Hematopoietic multipotent progenitor cell treated with erythropoietin and hydrocortisone succinate and interleukin-3 and kit ligand, for 8 days (in vitro differentiated cells): Measurements from ENCODE around the gene LTBP2.

ENCODE experiments used
- DNase-seq: peaks from one replicate; pipeline ENCODE4 v3.0.0-alpha.2; 2015

The LTBP2 gene

GRCh38 chr14:74611650-74612349 lies at the start of gene LTBP2:
TSS of gene LTBP2 (minus strand) at chr14:74612237. CDS start at chr14:74611944, 293 bp downstream.
- DNase-seq, result no peak

- no peak for DNase-seq
Observed at GRCh38 chr14:74660863-74661262, 48.8 kb upstream of the LTBP2 start.

- peak; percentile 78 for DNase-seq
Observed at GRCh38 chr14:74660167-74660566, 48.1 kb upstream of the LTBP2 start.

GRCh38 chr14:74658535-74659131 lies 46.6 kb upstream of the LTBP2 start:
- no peak for DNase-seq

GRCh38 chr14:74656964-74657363 lies 44.9 kb upstream of the LTBP2 start:
- DNase-seq, result no peak

- DNase-seq, result no peak
Observed at GRCh38 chr14:74655599-74656395, 43.8 kb upstream of the LTBP2 start.

- no peak for DNase-seq
Observed at GRCh38 chr14:74654931-74655330, 42.9 kb upstream of the LTBP2 start.

GRCh38 chr14:74653386-74654138 lies 41.5 kb upstream of the LTBP2 start:
- DNase-seq, result no peak

- no peak for DNase-seq
Observed at GRCh38 chr14:74652541-74652940, 40.5 kb upstream of the LTBP2 start.

- DNase-seq, result no peak
Observed at GRCh38 chr14:74650927-74651686, 39.1 kb upstream of the LTBP2 start.

GRCh38 chr14:74649673-74650072 lies 37.6 kb upstream of the LTBP2 start:
- DNase-seq, result no peak

- DNase-seq, result no peak
Observed at GRCh38 chr14:74649167-74649566, 37.1 kb upstream of the LTBP2 start.

- DNase-seq, result no peak
Observed at GRCh38 chr14:74648601-74649000, 36.6 kb upstream of the LTBP2 start.

GRCh38 chr14:74647678-74648461 lies 35.8 kb upstream of the LTBP2 start:
- DNase-seq, result no peak

GRCh38 chr14:74647061-74647677 lies 35.1 kb upstream of the LTBP2 start:
- no peak for DNase-seq

- no peak for DNase-seq
Observed at GRCh38 chr14:74645756-74646470, 33.9 kb upstream of the LTBP2 start.

GRCh38 chr14:74645244-74645643 lies 33.2 kb upstream of the LTBP2 start:
- no peak for DNase-seq

- DNase-seq, result no peak
Observed at GRCh38 chr14:74641601-74642391, 29.8 kb upstream of the LTBP2 start.

GRCh38 chr14:74638966-74639365 lies 26.9 kb upstream of the LTBP2 start:
- DNase-seq, result no peak

- DNase-seq, result no peak
Observed at GRCh38 chr14:74638066-74638465, 26.0 kb upstream of the LTBP2 start.
